GM10248 (cell line): ENCODE measurements around the gene NOXO1.

ENCODE experiments used
- CTCF ChIA-PET: fragments of 300-600 bp; sonication (Branson Sonifier 250); formaldehyde crosslinking; extraction: SDS; loops from one replicate; lab custom pipeline; 2021; ENCODE audit warnings: antibody characterized with exemption; lab: Yijun Ruan, JAX
- POLR2A ChIA-PET: fragments of 350-650 bp; sonication (Branson Sonifier 250); formaldehyde crosslinking; extraction: SDS; loops from one replicate; lab custom pipeline; 2020; ENCODE audit warnings: antibody characterized with exemption; lab: Yijun Ruan, JAX
- DNase-seq: peaks from one replicate; pipeline ENCODE4 v3.0.0; 2012; ENCODE audit errors: extremely low spot score
- CTCF ChIP-seq: IDR thresholded peaks from 2 replicates; pipeline ENCODE4 v1.5.1; 2012; ENCODE audit warnings: mild to moderate bottlenecking, low read depth; ENCODE audit errors: extremely low read depth, missing control alignments, control extremely low read depth

NOXO1 gene

GRCh38 chr16:1976216-1976520 lies 5.1 kb downstream of the NOXO1 start:
- ChIA-PET POLR2A (interaction anchor here (0.6 to 2.7 kb wide), 3 partner anchors 11 to 293 kb away, joined by 3 to 19 read pairs (median 3); partner anchors contain the start of genes RNF151, RPS2 and TRAF7), CTCF (no interaction called here)
- no peak for TF ChIP-seq CTCF
- no peak for DNase-seq

DNA sequence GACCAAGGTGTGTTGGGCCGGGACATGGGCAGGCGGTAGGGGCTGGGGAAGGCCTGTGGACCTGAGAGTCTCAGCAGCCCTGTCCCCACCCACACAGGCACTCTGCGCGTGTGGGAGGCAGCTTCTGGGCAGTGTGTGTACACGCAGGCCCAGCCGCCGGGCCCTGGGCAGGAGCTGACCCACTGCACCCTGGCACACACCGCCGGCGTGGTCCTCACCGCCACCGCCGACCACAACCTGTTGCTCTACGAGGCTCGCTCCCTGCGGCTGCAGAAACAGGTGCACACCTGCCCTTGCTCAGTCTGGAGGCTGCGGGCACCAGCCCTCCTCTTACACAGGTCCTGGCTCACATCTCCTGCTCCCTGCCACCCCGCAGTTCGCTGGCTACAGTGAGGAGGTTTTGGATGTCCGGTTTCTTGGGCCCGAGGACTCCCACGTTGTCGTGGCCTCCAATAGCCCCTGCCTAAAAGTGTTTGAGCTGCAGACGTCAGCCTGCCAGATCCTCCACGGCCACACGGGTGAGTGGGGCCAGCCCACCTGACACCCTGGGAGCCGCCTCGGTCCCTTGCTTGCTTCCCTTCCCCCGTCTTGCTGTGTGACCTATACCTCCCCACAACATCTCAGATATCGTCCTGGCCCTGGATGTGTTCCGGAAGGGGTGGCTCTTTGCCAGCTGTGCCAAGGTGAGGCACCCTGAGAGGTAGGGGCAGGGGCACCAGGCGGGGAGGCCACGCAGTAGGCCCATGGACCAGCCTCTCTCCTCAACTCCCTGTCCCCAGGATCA lies 5.6 kb downstream of the NOXO1 start:
- no peak for DNase-seq
- POLR2A ChIA-PET, result interaction anchor here (1.3 to 2.7 kb wide), 2 partner anchors 10 to 180 kb away, joined by 4 to 19 read pairs; partner anchors contain the start of genes RNF151, RPS2 and TRAF7
- CTCF ChIA-PET, result no interaction called here
- no peak for TF ChIP-seq CTCF

DNA sequence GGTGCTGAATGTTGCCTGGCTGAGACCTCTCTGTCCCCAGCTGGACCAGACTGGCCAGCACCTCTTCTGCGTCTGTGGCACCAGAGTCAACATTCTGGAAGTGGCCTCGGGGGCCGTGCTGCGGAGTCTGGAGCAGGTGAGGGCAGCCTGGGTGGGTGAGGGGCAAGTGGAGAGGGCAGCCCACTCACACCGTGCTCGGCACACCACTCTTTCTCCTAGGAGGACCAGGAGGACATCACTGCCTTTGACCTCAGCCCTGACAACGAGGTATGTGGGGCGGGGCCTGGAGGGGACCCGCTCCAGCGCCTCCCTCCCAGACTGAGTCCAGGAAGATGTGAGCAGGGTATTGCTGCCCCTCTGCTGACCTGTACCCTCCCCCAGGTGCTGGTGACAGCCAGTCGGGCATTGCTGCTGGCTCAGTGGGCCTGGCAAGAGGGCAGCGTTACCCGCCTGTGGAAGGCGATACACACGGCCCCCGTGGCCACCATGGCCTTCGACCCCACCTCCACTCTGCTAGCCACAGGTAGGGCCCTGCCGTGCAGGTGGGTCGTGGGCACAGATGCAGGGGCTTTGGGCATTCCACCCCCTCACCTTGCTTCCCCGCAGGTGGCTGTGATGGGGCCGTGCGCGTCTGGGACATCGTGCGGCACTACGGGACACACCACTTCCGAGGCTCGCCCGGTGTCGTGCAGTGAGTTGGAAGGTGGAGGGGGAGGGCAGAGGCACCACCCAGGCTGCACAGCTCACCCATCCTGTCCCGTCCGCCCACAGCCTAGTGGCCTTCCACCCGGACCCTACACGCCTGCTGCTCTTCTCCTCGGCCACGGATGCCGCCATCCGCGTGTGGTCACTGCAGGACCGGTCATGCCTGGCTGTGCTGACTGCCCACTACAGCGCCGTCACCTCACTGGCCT lies 6.9 kb downstream of the NOXO1 start:
- no peak for DNase-seq
- ChIA-PET POLR2A (interaction anchor here (0.5 to 2.7 kb wide), 4 partner anchors 9 to 181 kb away, joined by 3 to 19 read pairs (median 4); partner anchors contain the start of genes RNF151, RPS2 and TRAF7), CTCF (no interaction called here)
- TF ChIP-seq CTCF, result no peak

- ChIA-PET CTCF (interaction anchor here (0.8 kb wide), 1 partner anchor 10 kb away, joined by 3 read pairs; no protein-coding TSS in a partner anchor), POLR2A (interaction anchor here (0.5 to 0.9 kb wide), 2 partner anchors 9 to 45 kb away, joined by 3 to 5 read pairs; partner anchors contain the start of gene RPS2)
- DNase-seq, result no peak
- TF ChIP-seq CTCF, result no peak
Measured at GRCh38 chr16:1973461-1974156, 7.7 kb downstream of the NOXO1 start.

- no peak for DNase-seq
- CTCF ChIA-PET, result interaction anchor here (0.7 to 1.2 kb wide), 3 partner anchors 11 to 76 kb away, joined by 3 to 5 read pairs (median 3); partner anchors contain the start of genes NTHL1 and TSC2
- TF ChIP-seq CTCF, result no peak
- POLR2A ChIA-PET, result interaction anchor here (1.2 to 1.3 kb wide), 2 partner anchors 10 to 183 kb away, joined by 3 read pairs; partner anchors contain the start of gene TRAF7
Measured at GRCh38 chr16:1972490-1972877, 8.8 kb downstream of the NOXO1 start.
